IMR-90 (cell line): ENCODE data around the gene APC2. TPM values are rescaled to one million over a fixed set of nuclear protein-coding genes. Genes with fewer than 3 reads are reported as not detected.

Source experiments
- CEBPB ChIP-seq: IDR thresholded peaks from 2 replicates; pipeline ENCODE4 v1.6.1; 2012; ENCODE audit warnings: low read depth, low read length, improper control_type of control experiment
- MAZ ChIP-seq: IDR thresholded peaks from 2 replicates; pipeline ENCODE4 v1.6.1; 2012; ENCODE audit warnings: low read depth, mild to moderate bottlenecking, low read length, improper control_type of control experiment, moderate library complexity, borderline replicate concordance
- RFX5 ChIP-seq: IDR thresholded peaks from 2 replicates; pipeline ENCODE4 v1.8.0; 2012; ENCODE audit warnings: low read depth, mild to moderate bottlenecking, low read length, moderate library complexity
- polyA plus RNA-seq, 3 experiments: library from polyadenylated mRNA; depleted of rRNA; stranded (reverse); fragments of >200 nt; gene quantifications; 2 replicates each; pipeline ENCODE4 v1.2.3, GENCODE V29; 2012; ENCODE audit warnings: low replicate concordance in 1 of 3
- total RNA-seq: library from RNA; depleted of rRNA; stranded (reverse); fragments of >200 nt; gene quantifications from 2 replicates; pipeline ENCODE4 v1.2.3, GENCODE V29; 2012

APC2 gene
- total and polyA plus RNA-seq, 2 of the 4 experiments (the other 2 are of a cell fraction) = 0.36 to 0.41 TPM

DNA sequence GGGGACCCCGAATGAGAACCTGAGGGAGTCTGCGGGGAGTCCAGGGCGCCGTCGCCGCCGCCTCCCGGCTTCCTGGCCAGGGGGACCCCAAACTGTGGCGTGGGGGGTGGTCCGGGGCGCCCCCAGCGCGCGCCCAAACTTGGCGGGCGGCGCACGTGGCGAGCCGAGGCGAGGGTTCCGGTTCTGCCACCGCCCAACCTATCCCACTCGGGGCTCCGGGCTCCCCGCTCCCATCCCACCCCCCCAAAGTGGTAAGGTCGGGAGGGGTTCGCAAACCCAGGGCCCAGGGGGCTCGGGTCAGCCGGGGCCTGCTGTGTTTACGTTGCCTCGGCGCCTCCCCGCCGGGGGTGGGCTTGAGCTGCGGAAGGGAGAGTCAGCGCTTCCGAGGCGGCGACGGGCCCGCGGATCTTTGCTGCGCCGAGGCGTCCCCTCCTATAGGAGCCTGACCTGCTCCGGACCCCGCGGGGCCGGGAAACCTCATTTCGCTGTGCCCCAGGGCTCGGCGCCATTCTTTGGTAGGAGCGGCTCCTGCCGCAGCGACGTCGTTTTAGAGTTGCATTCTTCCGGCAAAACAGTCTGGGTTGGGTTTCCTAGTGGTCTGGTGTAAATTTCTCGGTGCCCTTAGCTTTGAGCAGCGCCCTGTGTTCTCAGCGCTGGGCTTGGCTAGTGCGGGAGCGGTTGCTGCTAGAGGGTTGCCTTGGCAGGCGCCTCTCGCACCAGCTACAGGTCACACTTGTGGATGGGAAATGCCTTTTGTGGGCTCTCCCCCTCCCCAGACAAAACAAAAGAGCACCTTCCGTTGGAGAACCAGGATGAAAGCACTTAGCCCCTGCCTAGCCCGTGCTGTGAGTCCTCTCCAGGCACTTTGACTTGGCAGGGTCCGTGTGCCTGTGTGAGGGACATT is 41.4 kb upstream of the APC2 start (continued):
- TF ChIP-seq CEBPB (no peak), RFX5 (no peak), MAZ (no peak)
